Chondrocyte (in vitro differentiated cells): Measurements from ENCODE around the gene GPS2. TPM values are rescaled to one million over a fixed set of nuclear protein-coding genes. Genes with fewer than 3 reads are reported as not detected.

Source experiments
- DNase-seq: peaks from one replicate; pipeline ENCODE4 v3.0.0; 2021; ENCODE audit warnings: mixed read lengths, low spot score
- H3K27ac Mint-ChIP-seq: one replicate; pipeline ENCODE4 v1.8.0; 2021; ENCODE audit warnings: mild to moderate bottlenecking, moderate library complexity, mixed read lengths; ENCODE audit not compliant: unreplicated experiment
- H3K27me3 Mint-ChIP-seq: 2 replicates; pipeline ENCODE4 v1.8.0; 2021; ENCODE audit warnings: low read depth, mixed read lengths
- H3K36me3 Mint-ChIP-seq: 2 replicates; pipeline ENCODE4 v1.8.0; 2021; ENCODE audit warnings: low read depth, mixed read lengths
- H3K4me1 Mint-ChIP-seq: 2 replicates; pipeline ENCODE4 v1.8.0; 2021; ENCODE audit warnings: low read depth, mild to moderate bottlenecking, mixed read lengths
- H3K4me3 Mint-ChIP-seq: one replicate; pipeline ENCODE4 v1.8.0; 2021; ENCODE audit warnings: mild to moderate bottlenecking, moderate library complexity, mixed read lengths; ENCODE audit not compliant: unreplicated experiment
- H3K9me3 Mint-ChIP-seq: 2 replicates; pipeline ENCODE4 v1.8.0; 2021; ENCODE audit warnings: low read depth, mixed read lengths
- CTCF ChIP-seq: fragments of 200-600 bp; sonication (generic); IDR thresholded peaks from 2 replicates; pipeline ENCODE4 v1.5.0; 2021; ENCODE audit warnings: antibody characterized with exemption, mild to moderate bottlenecking, moderate library complexity
- total RNA-seq: library from RNA; stranded (reverse); gene quantifications from 3 replicates; pipeline ENCODE4 v1.2.1, GENCODE V29; 2021

GPS2 gene
- total RNA-seq, 1 donor from 2014 or later: 43.9 TPM

GRCh38 chr17:7352503-7352889 lies 37.3 kb upstream of the GPS2 start:
- no peak for DNase-seq
- H3K27me3 Mint-ChIP-seq: no peaks in the 10 kb centered on the region
- H3K4me3 Mint-ChIP-seq: peak overlapping the region; percentile 87
- peak; percentile 31 for TF ChIP-seq CTCF
- peaks cover 46% of the 10 kb centered on the region for H3K4me1 Mint-ChIP-seq
- H3K36me3 Mint-ChIP-seq: no peaks in the 10 kb centered on the region
- H3K9me3 Mint-ChIP-seq: no peaks in the 10 kb centered on the region
- H3K27ac Mint-ChIP-seq: peak overlapping the region; percentile 91

- Mint-ChIP-seq H3K27me3 (no peaks in the 10 kb centered on the region), H3K4me3 (peak within 1 kb of the TSS; percentile 87), H3K27ac (peak within 1 kb of the TSS; percentile 96), H3K4me1 (peaks cover 46% of the 10 kb centered on the region), H3K9me3 (no peaks in the 10 kb centered on the region), H3K36me3 (no peaks in the 10 kb centered on the region)
- DNase-seq: peak; percentile 97
- TF ChIP-seq CTCF: peak; percentile 81
Measured at GRCh38 chr17:7351665-7352502, 36.7 kb upstream of the GPS2 start, which contains the start of gene KCTD11. TSS of gene KCTD11 (plus strand) at chr17:7352162.

GRCh38 chr17:7348478-7349242 lies 33.5 kb upstream of the GPS2 start:
- DNase-seq: no peak
- H3K36me3 Mint-ChIP-seq: no peaks in the 10 kb centered on the region
- no peak overlapping the region for H3K4me3 Mint-ChIP-seq
- peaks cover 27% of the 10 kb centered on the region for H3K4me1 Mint-ChIP-seq
- TF ChIP-seq CTCF: no peak
- no peaks in the 10 kb centered on the region for H3K27me3 Mint-ChIP-seq
- no peaks in the 10 kb centered on the region for H3K9me3 Mint-ChIP-seq
- H3K27ac Mint-ChIP-seq: peak overlapping the region; percentile 27

- no peaks in the 10 kb centered on the region for H3K27me3 Mint-ChIP-seq
- H3K27ac Mint-ChIP-seq: peak overlapping the region; percentile 84
- DNase-seq: no peak
- H3K9me3 Mint-ChIP-seq: no peaks in the 10 kb centered on the region
- no peak for TF ChIP-seq CTCF
- H3K4me1 Mint-ChIP-seq: peaks cover 20% of the 10 kb centered on the region
- H3K4me3 Mint-ChIP-seq: no peak overlapping the region
- no peaks in the 10 kb centered on the region for H3K36me3 Mint-ChIP-seq
Measured at GRCh38 chr17:7347630-7348477, 32.7 kb upstream of the GPS2 start.
